ENCODE results near the gene C1orf105.

The C1orf105 gene

GRCh38 chr1:172477216-172477615, 56.7 kb downstream of the C1orf105 start:
- TF ChIP-seq CTCF (IDR thresholded peaks at IDR 0.05) (no peak), ZFX (IDR thresholded peaks at IDR 0.05; ENCODE audit: borderline replicate concordance) (no peak)
- no peak overlapping the region for H3K27ac ChIP-seq

- no peak overlapping the region for H3K27ac ChIP-seq
- TF ChIP-seq CTCF (IDR thresholded peaks at IDR 0.05): no peak
- TF ChIP-seq ZFX (IDR thresholded peaks at IDR 0.05; ENCODE audit: borderline replicate concordance): no peak
Observed at GRCh38 chr1:172477741-172478140, 57.3 kb downstream of the C1orf105 start.

GRCh38 chr1:172478485-172478884, 58.0 kb downstream of the C1orf105 start:
- TF ChIP-seq ZFX (IDR thresholded peaks at IDR 0.05; ENCODE audit: borderline replicate concordance) (no peak), CTCF (IDR thresholded peaks at IDR 0.05) (no peak)

GRCh38 chr1:172480431-172480830, 59.9 kb downstream of the C1orf105 start:
- TF ChIP-seq ZFX (IDR thresholded peaks at IDR 0.05; ENCODE audit: borderline replicate concordance) (no peak), CTCF (IDR thresholded peaks at IDR 0.05) (no peak)
- H3K27ac ChIP-seq: no peak overlapping the region

More at GRCh38 chr1:172478485-172478884, 58.0 kb downstream of the C1orf105 start:
- no peak overlapping the region for H3K27ac ChIP-seq

GRCh38 chr1:172482044-172482443, 61.6 kb downstream of the C1orf105 start:
- no peak overlapping the region for H3K27ac ChIP-seq
- TF ChIP-seq ZFX (IDR thresholded peaks at IDR 0.05; ENCODE audit: borderline replicate concordance) (no peak), CTCF (IDR thresholded peaks at IDR 0.05) (no peak)

- TF ChIP-seq CTCF (IDR thresholded peaks at IDR 0.05): no peak
- no peak for TF ChIP-seq ZFX (IDR thresholded peaks at IDR 0.05; ENCODE audit: borderline replicate concordance)
- H3K27ac ChIP-seq: no peak overlapping the region
Observed at GRCh38 chr1:172483448-172483847, 63.0 kb downstream of the C1orf105 start.

GRCh38 chr1:172484252-172484651, 63.8 kb downstream of the C1orf105 start:
- TF ChIP-seq ZFX (IDR thresholded peaks at IDR 0.05; ENCODE audit: borderline replicate concordance) (no peak), CTCF (IDR thresholded peaks at IDR 0.05) (no peak)
- H3K27ac ChIP-seq: no peak overlapping the region
